ENCODE results near the gene MTHFD2L.

The MTHFD2L gene

GRCh38 chr4:74328501-74328900 is 170.6 kb downstream of the MTHFD2L start:
- DNase-seq (ENCODE audit: insufficient read length, low spot score) (no peak), FAIRE-seq (no peak)
- TF ChIP-seq CTCF (IDR thresholded peaks at IDR 0.05; ENCODE audit: insufficient read depth, missing control alignments), result no peak

- no peak for TF ChIP-seq CTCF (IDR thresholded peaks at IDR 0.05; ENCODE audit: insufficient read depth, missing control alignments)
- FAIRE-seq, result no peak
- DNase-seq (ENCODE audit: insufficient read length, low spot score), result no peak
These were observed 171.4 kb downstream of the MTHFD2L start for GRCh38 chr4:74329307-74329706.

GRCh38 chr4:74330295-74330750 is 172.4 kb downstream of the MTHFD2L start:
- TF ChIP-seq CTCF (IDR thresholded peaks at IDR 0.05; ENCODE audit: insufficient read depth, missing control alignments), result no peak
- DNase-seq (ENCODE audit: insufficient read length, low spot score), result no peak
- no peak for FAIRE-seq

GRCh38 chr4:74331252-74331651 is 173.3 kb downstream of the MTHFD2L start:
- no peak for FAIRE-seq
- no peak for DNase-seq (ENCODE audit: insufficient read length, low spot score)
- no peak for TF ChIP-seq CTCF (IDR thresholded peaks at IDR 0.05; ENCODE audit: insufficient read depth, missing control alignments)

GRCh38 chr4:74331944-74332343 is 174.0 kb downstream of the MTHFD2L start:
- TF ChIP-seq CTCF (IDR thresholded peaks at IDR 0.05; ENCODE audit: insufficient read depth, missing control alignments), result no peak
- no peak for FAIRE-seq
- DNase-seq (ENCODE audit: insufficient read length, low spot score), result no peak

- no peak for TF ChIP-seq CTCF (IDR thresholded peaks at IDR 0.05; ENCODE audit: insufficient read depth, missing control alignments)
- FAIRE-seq (no peak), DNase-seq (ENCODE audit: insufficient read length, low spot score) (no peak)
These were observed 176.7 kb downstream of the MTHFD2L start for GRCh38 chr4:74334636-74335035.

- DNase-seq (ENCODE audit: insufficient read length, low spot score) (no peak), FAIRE-seq (no peak)
- no peak for TF ChIP-seq CTCF (IDR thresholded peaks at IDR 0.05; ENCODE audit: insufficient read depth, missing control alignments)
These were observed 177.6 kb downstream of the MTHFD2L start for GRCh38 chr4:74335341-74336021.
